ENCODE measurements around the gene NAV1. TPM values are rescaled to one million over a fixed set of nuclear protein-coding genes. Genes with fewer than 3 reads are reported as not detected.

The NAV1 gene
- total RNA-seq, 4 donors from 2014 or later = 13.3 to 29.7 (median 24.1) TPM

GRCh38 chr1:201501812-201502510, 37.0 kb upstream of the NAV1 start:
- intact Hi-C loops (cut with DNase I) = no loop called here
- H3K27ac ChIP-seq = peak overlapping the region; percentile 85 to 99 (median 96)
- H3K27me3 ChIP-seq = no peaks in the 10 kb centered on the region
- TF ChIP-seq POLR2A (IDR thresholded peaks at IDR 0.05) (peak in 1 of 2 donors; percentile 75), CTCF (IDR thresholded peaks at IDR 0.05) (no peak)
- no peaks in the 10 kb centered on the region for H3K9me3 ChIP-seq
- 48 to 55% methylated on average over 8 to 9 of the region's 10 CpGs for WGBS, 2 donors
- DNase-seq = peak; percentile 98
- no peaks in the 10 kb centered on the region for H3K36me3 ChIP-seq
- H3K4me3 ChIP-seq (replicated peaks in 1 of 3) = no peak overlapping the region
- H3K4me1 ChIP-seq = peaks cover 75 to 94% of the 10 kb centered on the region in 2 donors

- DNase-seq = no peak
- intact Hi-C loops (cut with DNase I) = no loop called here
- Histone ChIP-seq H3K36me3 (no peaks in the 10 kb centered on the region), H3K27ac (peak overlapping the region; percentile 85 to 99 (median 96)), H3K4me1 (peaks cover 76 to 93% of the 10 kb centered on the region in 2 donors), H3K27me3 (no peaks in the 10 kb centered on the region), H3K4me3 (replicated peaks in 1 of 3) (no peak overlapping the region), H3K9me3 (no peaks in the 10 kb centered on the region)
- peak in 1 of 2 donors; percentile 37 for TF ChIP-seq POLR2A (IDR thresholded peaks at IDR 0.05)
- no peak for TF ChIP-seq CTCF (IDR thresholded peaks at IDR 0.05)
- 21 to 51% methylated on average over 3 of the region's 3 CpGs for WGBS, 2 donors
Measured at GRCh38 chr1:201502511-201502857, 36.4 kb upstream of the NAV1 start.

GRCh38 chr1:201503397-201504176, 35.3 kb upstream of the NAV1 start:
- no peaks in the 10 kb centered on the region for H3K27me3 ChIP-seq
- no peak overlapping the region for H3K4me3 ChIP-seq (replicated peaks in 1 of 3)
- H3K36me3 ChIP-seq = no peaks in the 10 kb centered on the region
- no peak for TF ChIP-seq CTCF (IDR thresholded peaks at IDR 0.05)
- TF ChIP-seq POLR2A (IDR thresholded peaks at IDR 0.05) = peak in 1 of 2 donors; percentile 77
- peak overlapping the region; percentile 85 to 99 (median 96) for H3K27ac ChIP-seq
- no peaks in the 10 kb centered on the region for H3K9me3 ChIP-seq
- DNase-seq = peak; percentile 46 to 70
- WGBS, 2 donors = 28 to 32% methylated on average over 13 of the region's 13 CpGs
- peaks cover 77 to 93% of the 10 kb centered on the region in 2 donors for H3K4me1 ChIP-seq
- intact Hi-C loops (cut with DNase I) = no loop called here

- WGBS, 2 donors = 66 to 78% methylated on average over 3 of the region's 3 CpGs
- TF ChIP-seq POLR2A (IDR thresholded peaks at IDR 0.05) (no peak), CTCF (IDR thresholded peaks at IDR 0.05) (no peak)
- no peaks in the 10 kb centered on the region for H3K9me3 ChIP-seq
- H3K36me3 ChIP-seq = no peaks in the 10 kb centered on the region
- H3K4me1 ChIP-seq = peaks cover 77 to 88% of the 10 kb centered on the region in 2 donors
- intact Hi-C loops (cut with DNase I) = no loop called here
- no peak overlapping the region for H3K4me3 ChIP-seq (replicated peaks in 1 of 3)
- no peaks in the 10 kb centered on the region for H3K27me3 ChIP-seq
- no peak for DNase-seq
- H3K27ac ChIP-seq = peak overlapping the region; percentile 85 to 99 (median 96)
Measured at GRCh38 chr1:201504179-201504631, 34.7 kb upstream of the NAV1 start.
